Measurements from ENCODE around the gene OR4X1.
"Not testable (repeated sequence)": the region's sequence is repeated elsewhere in the genome, so short reads cannot be mapped to it uniquely, and the experiment has no call there.

Gene OR4X1

GRCh38 chr11:48272606-48273005 is 8.9 kb downstream of the OR4X1 start:
- Histone ChIP-seq H3K27me3 (ENCODE audit: control insufficient read depth, low read length) (no peaks in the 10 kb centered on the region), H3K4me3 (ENCODE audit: low read length) (no peak overlapping the region), H3K36me3 (ENCODE audit: control insufficient read depth, low read length) (no peaks in the 10 kb centered on the region), H3K79me2 (ENCODE audit: control insufficient read depth, low read length) (no peaks in the 10 kb centered on the region), H3F3A (ENCODE audit: control insufficient read depth, insufficient read depth) (no peaks in the 10 kb centered on the region), H3K9me2 (replicated peaks; ENCODE audit: control insufficient read depth, low read length) (no peaks in the 10 kb centered on the region), H3K27ac (ENCODE audit: low read depth, low read length) (no peak overlapping the region), H3K9me3 (ENCODE audit: control insufficient read depth, insufficient read depth, low read length) (no peaks in the 10 kb centered on the region), H3K4me2 (ENCODE audit: low read length) (no peak overlapping the region), H3K4me1 (ENCODE audit: control insufficient read depth, low read length) (no peaks in the 10 kb centered on the region), H4K20me1 (ENCODE audit: control insufficient read depth, insufficient read depth, low read depth, low read length) (no peaks in the 10 kb centered on the region)
- TF ChIP-seq CTCF (IDR thresholded peaks at IDR 0.05; ENCODE audit: low read depth, low read length, poor library complexity, severe bottlenecking) (no peak), EZH2phosphoT487 (IDR thresholded peaks at IDR 0.05; ENCODE audit: borderline replicate concordance, low read length) (no peak)

- no peaks in the 10 kb centered on the region for H3K9me2 ChIP-seq (replicated peaks; ENCODE audit: control insufficient read depth, low read length)
- no peak within 1 kb of the TSS for H3K4me3 ChIP-seq (ENCODE audit: low read length)
- H3K9me3 ChIP-seq (ENCODE audit: control insufficient read depth, insufficient read depth, low read length) = no peaks in the 10 kb centered on the region
- H3K27me3 ChIP-seq (ENCODE audit: control insufficient read depth, low read length) = no peaks in the 10 kb centered on the region
- no peaks in the 10 kb centered on the region for H3K36me3 ChIP-seq (ENCODE audit: control insufficient read depth, low read length)
- no peaks in the 10 kb centered on the region for H3F3A ChIP-seq (ENCODE audit: control insufficient read depth, insufficient read depth)
- no peaks in the 10 kb centered on the region for H3K4me1 ChIP-seq (ENCODE audit: control insufficient read depth, low read length)
- no peak within 1 kb of the TSS for H3K27ac ChIP-seq (ENCODE audit: low read depth, low read length)
- H4K20me1 ChIP-seq (ENCODE audit: control insufficient read depth, insufficient read depth, low read depth, low read length) = no peaks in the 10 kb centered on the region
- TF ChIP-seq CTCF (IDR thresholded peaks at IDR 0.05; ENCODE audit: low read depth, low read length, poor library complexity, severe bottlenecking) (no peak), EZH2phosphoT487 (IDR thresholded peaks at IDR 0.05; ENCODE audit: borderline replicate concordance, low read length) (no peak)
- no peak within 1 kb of the TSS for H3K4me2 ChIP-seq (ENCODE audit: low read length)
- no peaks in the 10 kb centered on the region for H3K79me2 ChIP-seq (ENCODE audit: control insufficient read depth, low read length)
Measured at GRCh38 chr11:48305923-48306322, 42.3 kb downstream of the OR4X1 start, which contains the start of gene OR4S1. OR4S1 (plus strand) TSS chr11:48306223; CDS start chr11:48306223, 0 bp downstream.

- Histone ChIP-seq H3K4me2 (ENCODE audit: low read length) (no peak overlapping the region), H3K4me3 (ENCODE audit: low read length) (no peak overlapping the region), H3K36me3 (ENCODE audit: control insufficient read depth, low read length) (no peaks in the 10 kb centered on the region), H3K27ac (ENCODE audit: low read depth, low read length) (no peak overlapping the region), H4K20me1 (ENCODE audit: control insufficient read depth, insufficient read depth, low read depth, low read length) (no peaks in the 10 kb centered on the region), H3K27me3 (ENCODE audit: control insufficient read depth, low read length) (no peaks in the 10 kb centered on the region), H3K9me3 (ENCODE audit: control insufficient read depth, insufficient read depth, low read length) (no peaks in the 10 kb centered on the region), H3K9me2 (replicated peaks; ENCODE audit: control insufficient read depth, low read length) (no peaks in the 10 kb centered on the region), H3K4me1 (ENCODE audit: control insufficient read depth, low read length) (no peaks in the 10 kb centered on the region), H3F3A (ENCODE audit: control insufficient read depth, insufficient read depth) (no peaks in the 10 kb centered on the region), H3K79me2 (ENCODE audit: control insufficient read depth, low read length) (no peaks in the 10 kb centered on the region)
- peak; percentile 94 for TF ChIP-seq CTCF (IDR thresholded peaks at IDR 0.05; ENCODE audit: low read depth, low read length, poor library complexity, severe bottlenecking)
- no peak for TF ChIP-seq EZH2phosphoT487 (IDR thresholded peaks at IDR 0.05; ENCODE audit: borderline replicate concordance, low read length)
Measured at GRCh38 chr11:48307760-48308386, 44.2 kb downstream of the OR4X1 start.

GRCh38 chr11:48313590-48313989 is 49.9 kb downstream of the OR4X1 start:
- H3K36me3 ChIP-seq (ENCODE audit: control insufficient read depth, low read length); H3K4me2 ChIP-seq (ENCODE audit: low read length); H3K4me1 ChIP-seq (ENCODE audit: control insufficient read depth, low read length); H3F3A ChIP-seq (ENCODE audit: control insufficient read depth, insufficient read depth); H3K27me3 ChIP-seq (ENCODE audit: control insufficient read depth, low read length); H3K4me3 ChIP-seq (ENCODE audit: low read length); H3K79me2 ChIP-seq (ENCODE audit: control insufficient read depth, low read length); H4K20me1 ChIP-seq (ENCODE audit: control insufficient read depth, insufficient read depth, low read depth, low read length); H3K27ac ChIP-seq (ENCODE audit: low read depth, low read length); H3K9me3 ChIP-seq (ENCODE audit: control insufficient read depth, insufficient read depth, low read length); H3K9me2 ChIP-seq (replicated peaks; ENCODE audit: control insufficient read depth, low read length): not testable (repeated sequence)

Data from DOHH2 (cell line).